PC-9 (cell line): Measurements from ENCODE around the gene DOCK2. TPM values are rescaled to one million over a fixed set of nuclear protein-coding genes. Genes with fewer than 3 reads are reported as not detected.

Experiments used
- BruUV-seq: library from RNA; stranded (reverse); fragments of 400-500 nt; replicated peaks from 2 replicates; lab custom pipeline; 2021; lab: Mats Ljungman, UMichigan
- CTCF ChIA-PET: fragments of 300-600 bp; sonication (Branson Sonifier 250); formaldehyde crosslinking; loops from one replicate; lab custom pipeline; 2022; ENCODE audit warnings: antibody characterized with exemption; lab: Charles Lee
- POLR2A ChIA-PET: fragments of 300-600 bp; sonication (Branson Sonifier 250); formaldehyde crosslinking; loops from one replicate; lab custom pipeline; 2022; ENCODE audit warnings: antibody characterized with exemption; ENCODE audit not compliant: unreplicated experiment; lab: Charles Lee
- DNase-seq, 2 experiments: peaks; one replicate each; pipeline versions ENCODE4 v3.0.0 to v3.0.0-alpha.2; 2015 to 2022; ENCODE audit warnings: mixed read lengths in 1 of 2
- H2AFZ ChIP-seq: fragments of 200-600 bp; sonication (generic); 2 replicates; pipeline ENCODE4 v1.8.1; 2017; ENCODE audit warnings: antibody characterized with exemption
- H3F3A ChIP-seq: fragments of 200-600 bp; sonication (generic); 2 replicates; pipeline ENCODE4 v1.8.1; 2017; ENCODE audit warnings: antibody characterized with exemption, mild to moderate bottlenecking, low read depth; ENCODE audit not compliant: insufficient read depth
- H3K27ac ChIP-seq: fragments of 200-600 bp; sonication (generic); 2 replicates; pipeline ENCODE4 v1.6.1; 2016; ENCODE audit warnings: mixed run types
- H3K27me3 ChIP-seq: fragments of 200-600 bp; sonication (generic); 2 replicates; pipeline ENCODE4 v1.6.1; 2016; ENCODE audit warnings: low read depth, mixed run types; ENCODE audit not compliant: insufficient read depth
- H3K36me3 ChIP-seq: fragments of 200-600 bp; sonication (generic); 2 replicates; pipeline ENCODE4 v1.6.1; 2016; ENCODE audit warnings: low read depth, mixed run types
- H3K4me1 ChIP-seq: fragments of 200-600 bp; sonication (generic); replicated peaks from 2 replicates; pipeline ENCODE4 v1.6.1; 2016; ENCODE audit warnings: mixed run types; ENCODE audit not compliant: insufficient read depth
- H3K4me2 ChIP-seq: fragments of 200-600 bp; sonication (generic); 2 replicates; pipeline ENCODE4 v1.6.1; 2017; ENCODE audit warnings: mixed run types
- H3K4me3 ChIP-seq: fragments of 200-600 bp; sonication (generic); 2 replicates; pipeline ENCODE4 v1.6.1; 2016; ENCODE audit warnings: mixed run types
- H3K79me2 ChIP-seq: fragments of 200-600 bp; sonication (generic); 2 replicates; pipeline ENCODE4 v1.6.1; 2017; ENCODE audit warnings: low read depth, mixed run types
- H3K9me2 ChIP-seq: fragments of 200-600 bp; sonication (generic); 2 replicates; pipeline ENCODE4 v1.8.1; 2017; ENCODE audit warnings: mild to moderate bottlenecking; ENCODE audit not compliant: insufficient read depth
- H3K9me3 ChIP-seq: fragments of 200-600 bp; sonication (generic); 2 replicates; pipeline ENCODE4 v1.8.1; 2016; ENCODE audit warnings: low read depth; ENCODE audit not compliant: insufficient read depth
- H4K20me1 ChIP-seq: fragments of 200-600 bp; sonication (generic); 2 replicates; pipeline ENCODE4 v1.8.1; 2017; ENCODE audit not compliant: insufficient read depth
- EZH2 ChIP-seq: fragments of 200-600 bp; sonication (generic); IDR thresholded peaks from 2 replicates; pipeline ENCODE4 v1.8.0; 2017; ENCODE audit warnings: antibody characterized with exemption, low read depth
- intact Hi-C: fragments of 100-400 bp; cut with micrococcal nuclease; formaldehyde crosslinking; loops from one replicate; pipeline ENCODE4 v1.10.0; 2022; ENCODE audit not compliant: unreplicated experiment
- total RNA-seq: library from RNA; stranded (reverse); gene quantifications from 2 replicates; pipeline ENCODE4 v1.2.3, GENCODE V29; 2021
- TF ChIP-seq, protein P1 (sequence below): fragments of 200-600 bp; sonication (generic); conservative IDR thresholded peaks from 2 replicates; pipeline ENCODE4 v1.6.1; 2017; ENCODE audit warnings: mixed run types, antibody characterized with exemption, mild to moderate bottlenecking, moderate library complexity

Gene DOCK2
- total RNA-seq, 1 experiment from 2014 or later, result 0.41 TPM

DNA sequence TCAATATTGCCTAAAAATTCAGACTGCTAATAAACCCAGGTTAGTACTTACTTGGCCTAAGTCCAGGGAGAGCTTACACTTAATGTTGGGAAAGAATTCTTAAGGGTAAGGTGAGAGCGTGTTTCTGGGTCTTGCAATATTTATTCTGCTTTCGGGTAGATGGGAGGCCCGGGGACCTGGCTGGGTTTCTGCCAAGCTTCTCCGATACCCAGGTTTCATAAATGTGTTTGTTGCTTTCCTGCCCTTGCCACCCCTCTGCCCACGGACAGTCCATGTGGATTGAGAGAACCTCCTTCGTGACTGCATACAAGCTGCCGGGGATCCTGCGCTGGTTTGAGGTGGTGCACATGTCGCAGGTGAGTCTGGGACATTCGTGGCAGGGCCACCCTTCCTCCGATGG, 420.2 kb downstream of the DOCK2 start:
- Histone ChIP-seq H4K20me1 (no peaks in the 10 kb centered on the region), H2AFZ (peak overlapping the region; percentile 9; the same call in 1 of the 2 replicates), H3K4me2 (peak overlapping the region; percentile 33), H3K27me3 (no peaks in the 10 kb centered on the region), H3K4me3 (no peak overlapping the region), H3K79me2 (no peaks in the 10 kb centered on the region), H3K27ac (peak overlapping the region; percentile 45), H3K9me3 (no peaks in the 10 kb centered on the region), H3F3A (peaks cover 15% of the 10 kb centered on the region; the same call in 1 of the 2 replicates), H3K4me1 (peaks cover 19% of the 10 kb centered on the region), H3K9me2 (no peaks in the 10 kb centered on the region), H3K36me3 (no peaks in the 10 kb centered on the region)
- BruUV-seq, result no TSS peak
- DNase-seq, result peak in 1 of 2 experiments; percentile 69
- TF ChIP-seq, protein P1, sequence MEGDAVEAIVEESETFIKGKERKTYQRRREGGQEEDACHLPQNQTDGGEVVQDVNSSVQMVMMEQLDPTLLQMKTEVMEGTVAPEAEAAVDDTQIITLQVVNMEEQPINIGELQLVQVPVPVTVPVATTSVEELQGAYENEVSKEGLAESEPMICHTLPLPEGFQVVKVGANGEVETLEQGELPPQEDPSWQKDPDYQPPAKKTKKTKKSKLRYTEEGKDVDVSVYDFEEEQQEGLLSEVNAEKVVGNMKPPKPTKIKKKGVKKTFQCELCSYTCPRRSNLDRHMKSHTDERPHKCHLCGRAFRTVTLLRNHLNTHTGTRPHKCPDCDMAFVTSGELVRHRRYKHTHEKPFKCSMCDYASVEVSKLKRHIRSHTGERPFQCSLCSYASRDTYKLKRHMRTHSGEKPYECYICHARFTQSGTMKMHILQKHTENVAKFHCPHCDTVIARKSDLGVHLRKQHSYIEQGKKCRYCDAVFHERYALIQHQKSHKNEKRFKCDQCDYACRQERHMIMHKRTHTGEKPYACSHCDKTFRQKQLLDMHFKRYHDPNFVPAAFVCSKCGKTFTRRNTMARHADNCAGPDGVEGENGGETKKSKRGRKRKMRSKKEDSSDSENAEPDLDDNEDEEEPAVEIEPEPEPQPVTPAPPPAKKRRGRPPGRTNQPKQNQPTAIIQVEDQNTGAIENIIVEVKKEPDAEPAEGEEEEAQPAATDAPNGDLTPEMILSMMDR, result no peak
- TF ChIP-seq EZH2, result no peak
- CTCF ChIA-PET, result interaction anchor here (0.7 to 1.2 kb wide), 2 partner anchors 8 to 14 kb away, joined by 4 to 5 read pairs; no protein-coding TSS in a partner anchor
- POLR2A ChIA-PET, result no interaction called here
- intact Hi-C loops, result no loop called here

DNA sequence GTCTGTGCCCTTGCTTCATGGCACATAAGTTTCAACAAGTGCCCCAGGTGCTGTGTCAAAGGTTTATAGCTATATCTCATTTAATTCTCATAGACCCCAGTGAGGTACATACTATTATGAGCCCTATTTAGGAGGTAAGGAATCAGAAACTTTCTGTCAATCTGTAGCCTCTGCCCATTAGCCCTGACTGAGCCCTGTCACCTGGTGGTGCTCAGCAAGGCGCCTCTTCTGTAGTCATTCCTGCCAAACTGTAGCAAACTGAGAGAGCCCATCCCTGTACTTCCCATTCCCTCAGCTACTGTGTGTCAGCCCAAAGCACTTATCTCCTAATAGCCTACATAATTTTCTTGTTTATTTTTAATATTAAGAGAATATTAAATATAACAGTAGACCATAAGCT, 422.1 kb downstream of the DOCK2 start:
- Histone ChIP-seq H3K79me2 (no peaks in the 10 kb centered on the region), H3K27me3 (no peaks in the 10 kb centered on the region), H3K27ac (no peak overlapping the region), H3F3A (peaks cover 15% of the 10 kb centered on the region; the same call in 1 of the 2 replicates), H4K20me1 (no peaks in the 10 kb centered on the region), H3K4me3 (no peak overlapping the region), H3K4me2 (no peak overlapping the region), H3K4me1 (peaks cover 19% of the 10 kb centered on the region), H3K9me3 (no peaks in the 10 kb centered on the region), H3K36me3 (no peaks in the 10 kb centered on the region), H3K9me2 (no peaks in the 10 kb centered on the region), H2AFZ (no peak overlapping the region)
- DNase-seq, result no peak
- no TSS peak for BruUV-seq
- ChIA-PET CTCF (no interaction called here), POLR2A (no interaction called here)
- intact Hi-C loops, result no loop called here
- TF ChIP-seq, protein P1, result no peak

DNA sequence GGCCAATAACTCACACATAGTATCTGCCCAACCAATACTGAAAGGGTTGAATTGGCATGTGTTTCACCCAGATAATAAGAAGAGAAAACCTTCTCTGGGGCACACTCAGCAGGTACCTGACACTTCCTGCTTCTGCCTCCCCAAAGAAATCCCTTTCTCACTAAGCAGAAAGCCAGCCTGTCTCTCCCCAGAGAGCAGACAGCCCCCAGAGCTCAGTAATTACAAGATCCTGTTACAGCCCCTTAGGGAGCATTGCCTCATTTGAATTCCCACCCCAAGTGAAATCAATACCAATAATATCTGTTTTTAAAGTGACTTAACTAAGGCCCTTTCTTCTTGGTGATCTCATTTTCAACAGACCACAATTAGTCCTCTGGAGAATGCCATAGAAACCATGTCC, 430.1 kb downstream of the DOCK2 start:
- DNase-seq, result no peak
- no peak overlapping the region for H2AFZ ChIP-seq
- H3K4me2 ChIP-seq, result no peak overlapping the region
- no peak overlapping the region for H3K4me3 ChIP-seq
- CTCF ChIA-PET, result no interaction called here
- BruUV-seq, result no TSS peak
- no peaks in the 10 kb centered on the region for H3K4me1 ChIP-seq
- no peaks in the 10 kb centered on the region; the same call in 1 of the 2 replicates for H3K36me3 ChIP-seq
- H3K79me2 ChIP-seq, result no peaks in the 10 kb centered on the region
- no peak overlapping the region for H3K27ac ChIP-seq
- no peaks in the 10 kb centered on the region for H4K20me1 ChIP-seq
- TF ChIP-seq, protein P1, result no peak
- no peak for TF ChIP-seq EZH2
- H3K9me2 ChIP-seq, result no peaks in the 10 kb centered on the region
- no peaks in the 10 kb centered on the region for H3K9me3 ChIP-seq
- intact Hi-C loops, result no loop called here
- no peaks in the 10 kb centered on the region for H3K27me3 ChIP-seq
- H3F3A ChIP-seq, result no peaks in the 10 kb centered on the region
- POLR2A ChIA-PET, result no interaction called here
